GM19351 (cell line): Measurements from ENCODE around the gene NDFIP1.

Source experiments
- ATAC-seq: cut with Tn5 transposase; IDR thresholded peaks from one replicate; pipeline ENCODE4 v1.9.1; 2021; ENCODE audit warnings: mild to moderate bottlenecking, moderate library complexity; ENCODE audit not compliant: unreplicated experiment

NDFIP1 gene

GRCh38 chr5:142117579-142118151 lies 9.1 kb downstream of the NDFIP1 start:
- ATAC-seq = no peak

- ATAC-seq = no peak
These were observed 9.6 kb downstream of the NDFIP1 start for GRCh38 chr5:142118155-142118686.

- no peak for ATAC-seq
These were observed 10.6 kb downstream of the NDFIP1 start for GRCh38 chr5:142119051-142119625.

- no peak for ATAC-seq
These were observed 11.8 kb downstream of the NDFIP1 start for GRCh38 chr5:142120247-142120935.

GRCh38 chr5:142122121-142122520 lies 13.5 kb downstream of the NDFIP1 start:
- ATAC-seq = no peak

- no peak for ATAC-seq
These were observed 16.8 kb downstream of the NDFIP1 start for GRCh38 chr5:142125378-142125777.

- no peak for ATAC-seq
These were observed 17.4 kb downstream of the NDFIP1 start for GRCh38 chr5:142125963-142126362.

- no peak for ATAC-seq
These were observed 20.2 kb downstream of the NDFIP1 start for GRCh38 chr5:142128675-142129208.

- no peak for ATAC-seq
These were observed 21.0 kb downstream of the NDFIP1 start for GRCh38 chr5:142129446-142130066.

- ATAC-seq = no peak
These were observed 22.8 kb downstream of the NDFIP1 start for GRCh38 chr5:142131394-142131793.

- ATAC-seq = no peak
These were observed 24.3 kb downstream of the NDFIP1 start for GRCh38 chr5:142132916-142133315.

GRCh38 chr5:142133330-142134206 lies 25.0 kb downstream of the NDFIP1 start:
- ATAC-seq = no peak

- no peak for ATAC-seq
These were observed 25.9 kb downstream of the NDFIP1 start for GRCh38 chr5:142134331-142135010.

GRCh38 chr5:142141463-142141862 lies 32.9 kb downstream of the NDFIP1 start:
- no peak for ATAC-seq

GRCh38 chr5:142143878-142144277 lies 35.3 kb downstream of the NDFIP1 start:
- no peak for ATAC-seq

- no peak for ATAC-seq
These were observed 36.7 kb downstream of the NDFIP1 start for GRCh38 chr5:142145106-142145900.

GRCh38 chr5:142149363-142149762 lies 40.8 kb downstream of the NDFIP1 start:
- no peak for ATAC-seq

GRCh38 chr5:142150431-142150830 lies 41.9 kb downstream of the NDFIP1 start:
- no peak for ATAC-seq
